H1 (cell line): ENCODE results near the gene TBC1D24. TPM values are rescaled to one million over a fixed set of nuclear protein-coding genes. Genes with fewer than 3 reads are reported as not detected.

Experiments used
- HDAC6 ChIP-seq: IDR thresholded peaks from one replicate; pipeline ENCODE4 v1.7.1; 2012; ENCODE audit warnings: low read depth, mild to moderate bottlenecking, inconsistent platforms, low read length, moderate library complexity
- KDM5A ChIP-seq: fragments of 200-600 bp; IDR thresholded peaks from 2 replicates; pipeline ENCODE4 v1.7.1; 2012; ENCODE audit warnings: mild to moderate bottlenecking, low read length, inconsistent platforms, mixed read lengths
- PHF8 ChIP-seq: fragments of 200-600 bp; sonication (generic); conservative IDR thresholded peaks from 2 replicates; pipeline ENCODE4 v1.7.1; 2012; ENCODE audit warnings: low read depth, mild to moderate bottlenecking, inconsistent platforms, low read length, moderate library complexity
- RBBP5 ChIP-seq: IDR thresholded peaks from 2 replicates; pipeline ENCODE4 v1.7.1; 2012; ENCODE audit warnings: low read depth, mild to moderate bottlenecking, inconsistent platforms, low read length, moderate library complexity, borderline replicate concordance
- SAP30 ChIP-seq: fragments of 300-600 bp; sonication (generic); IDR thresholded peaks from 2 replicates; pipeline ENCODE4 v1.7.1; 2012; ENCODE audit warnings: low read length, moderate library complexity, mild to moderate bottlenecking, inconsistent platforms; ENCODE audit not compliant: insufficient read depth, insufficient replicate concordance
- TBP ChIP-seq: IDR thresholded peaks from 2 replicates; pipeline ENCODE4 v1.6.1; 2011; ENCODE audit warnings: low read depth, low read length, improper control_type of control experiment
- polyA plus RNA-seq, 7 experiments: library from polyadenylated mRNA; depleted of rRNA in 3 of 7; stranded (reverse) in 5 of 7; unstranded in 2 of 7; fragments of >200 nt in 5 of 7; fragments of 200-250 nt in 2 of 7; gene quantifications; 1 replicate in 5 of 7; 2 replicates in 1 of 7; 4 replicates in 1 of 7; pipeline versions ENCODE4 v1.2.1 to v1.2.3, GENCODE V29; 2011 to 2013; ENCODE audit warnings: missing spikeins in 2 of 7, mixed read lengths in 2 of 7
- total RNA-seq: library from RNA; stranded (reverse); fragmentation: NEBNext Ultra II Directional; extraction: Animal tissue kit (Norgen Biotek cat#: 25700); gene quantifications from 2 replicates; pipeline ENCODE4 v1.2.1, GENCODE V29; 2021

TBC1D24 gene
- total and polyA plus RNA-seq, 2 of the 8 experiments (the other 6 are each of a cell fraction or from before 2014, with no cell fraction given): 8.7 to 21.5 TPM

DNA sequence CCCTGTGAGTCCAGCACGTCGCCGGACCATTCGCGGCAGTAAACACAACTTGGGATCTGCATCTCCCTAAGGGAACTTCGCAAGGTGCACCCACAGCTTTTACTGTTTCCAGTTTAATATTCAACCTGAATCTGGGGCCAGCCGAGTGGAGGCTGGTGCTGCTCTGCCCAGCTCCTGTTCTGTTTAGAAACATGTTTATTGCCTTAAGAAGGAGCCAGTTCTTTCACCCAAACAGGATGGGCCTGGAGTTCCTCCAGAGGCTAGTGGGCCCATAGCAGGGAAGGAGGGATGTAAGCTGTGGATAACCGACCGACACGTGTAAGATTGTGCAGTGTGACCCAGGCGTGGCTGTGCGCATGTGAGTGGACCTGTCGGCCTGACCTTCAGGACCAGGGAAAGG lies 17.4 kb downstream of the TBC1D24 start (continued):
- no peak for TF ChIP-seq KDM5A
- no peak for TF ChIP-seq TBP
- TF ChIP-seq HDAC6: no peak
- no peak for TF ChIP-seq SAP30
- TF ChIP-seq PHF8: no peak
- TF ChIP-seq RBBP5: no peak
